Endothelial cell of umbilical vein (primary cell): ENCODE data around the gene PPP1R1B.

ENCODE experiments used
- CTCF ChIP-seq, 2 donors: IDR thresholded peaks; 1 replicate in 1 of 2; 2 replicates in 1 of 2; pipeline ENCODE4 v1.5.1; 2011; ENCODE audit warnings: low read length in 2 of 2, mild to moderate bottlenecking in 2 of 2, moderate library complexity in 2 of 2, control low read depth in 1 of 2, inconsistent platforms in 1 of 2, low read depth in 1 of 2; ENCODE audit not compliant: insufficient read depth in 1 of 2; ENCODE audit errors: extremely low read depth in 1 of 2
- JUN ChIP-seq: IDR thresholded peaks from 2 replicates; pipeline ENCODE4 v1.6.1; 2011; ENCODE audit warnings: borderline replicate concordance, low read depth; ENCODE audit not compliant: insufficient read length, insufficient read depth
- MAX ChIP-seq: IDR thresholded peaks from 2 replicates; pipeline ENCODE4 v1.6.1; 2011; ENCODE audit not compliant: insufficient read depth, insufficient read length
- MYC ChIP-seq: IDR thresholded peaks from one replicate; pipeline ENCODE4 v1.6.1; 2011; ENCODE audit warnings: mild to moderate bottlenecking, low read depth, low read length
- POLR2A ChIP-seq: IDR thresholded peaks from 2 replicates; pipeline ENCODE4 v1.6.1; 2012; ENCODE audit warnings: low read depth, mild to moderate bottlenecking, control low read depth, low read length

- TF ChIP-seq CTCF (IDR thresholded peaks at IDR 0.05; ENCODE audit: extremely low read depth in 1 of 2, insufficient read depth in 1 of 2, low read depth in 1 of 2, low read length in 2 of 2) (no peak), MAX (no peak), POLR2A (no peak), JUN (no peak), MYC (no peak)
Measured at GRCh38 chr17:39663340-39663687, 36.6 kb downstream of the PPP1R1B start.
